Measurements from ENCODE around the gene PGPEP1.
A peak's percentile ranks its signal among the peaks of the same experiment; 100 is the strongest.

PGPEP1 gene

DNA sequence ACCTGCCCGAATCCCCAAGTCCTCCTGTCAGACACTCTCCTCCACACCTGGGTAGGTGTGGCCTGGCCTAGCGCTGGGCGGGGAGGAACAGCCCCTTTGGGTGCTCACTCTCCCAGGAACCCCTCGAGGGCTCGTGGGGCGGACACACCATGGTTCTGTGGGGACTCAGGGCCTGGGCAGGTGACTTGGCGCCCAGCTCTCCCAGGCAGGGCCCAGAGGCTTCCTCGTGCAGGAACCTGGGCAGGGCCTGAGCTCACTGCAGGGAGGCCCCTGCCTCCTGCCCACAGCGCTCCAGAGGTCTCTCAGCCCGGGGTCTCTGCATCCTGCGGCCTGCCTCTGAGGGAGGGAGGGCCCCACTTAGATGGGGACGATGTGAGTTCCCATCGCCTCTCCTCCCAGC is 29.4 kb upstream of the PGPEP1 start:
- no peak overlapping the region for H3K4me2 ChIP-seq
- peaks cover 54 to 88% (median 73%) of the 10 kb centered on the region in 11 experiments for H3K36me3 ChIP-seq
- H3K9ac ChIP-seq: 0 out of 22 replicates have a peak overlapping the region, but pooled peaks of 3 of the 11 experiments have one; percentile 5 to 33 (median 13)
- TF ChIP-seq Cebpa-rat (IDR thresholded peaks at IDR 0.05): no peak
- peak overlapping the region in 4 of 11 experiments; percentile 7 to 48 (median 20); a peak in 5 of 22 replicates for H3K27ac ChIP-seq
- H3K4me3 ChIP-seq: no peak overlapping the region
- no peaks in the 10 kb centered on the region for H3K9me3 ChIP-seq (replicated peaks in 1 of 11)
- peaks cover 0 to 13% (median 0%) of the 10 kb centered on the region in 11 experiments; a peak in 4 of 22 replicates for H4K20me1 ChIP-seq
- H3K27me3 ChIP-seq: no peaks in the 10 kb centered on the region
- peaks cover 40 to 67% (median 48%) of the 10 kb centered on the region in 10 experiments for H3K4me1 ChIP-seq

DNA sequence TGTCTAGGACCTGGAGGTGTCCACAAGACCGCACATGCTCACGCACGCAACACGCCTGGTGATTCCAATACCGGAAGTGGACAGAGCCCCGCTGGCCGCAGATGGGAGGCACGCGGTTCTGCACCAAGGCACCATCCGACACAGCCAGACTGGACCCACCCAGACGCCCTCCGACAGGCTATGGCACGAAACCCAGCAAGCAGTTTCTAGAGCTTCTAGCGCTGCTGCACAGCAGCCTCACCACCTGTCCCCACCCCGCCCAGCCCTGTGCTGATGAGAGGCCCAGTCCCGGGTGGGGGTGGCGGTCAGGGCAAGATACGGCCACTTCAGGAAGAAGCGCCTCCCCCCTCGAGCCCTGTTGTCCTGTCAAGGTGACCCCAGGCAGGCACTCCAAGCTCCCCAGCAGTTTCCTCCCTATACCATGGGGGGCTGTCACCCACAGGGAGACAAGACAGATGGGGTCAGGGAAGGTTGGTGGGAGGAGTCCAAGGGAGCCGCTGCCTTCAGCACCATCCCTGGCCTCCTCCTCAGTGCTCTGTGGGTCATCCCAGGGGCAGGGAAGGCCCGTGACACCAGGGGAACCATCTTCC is 28.8 kb upstream of the PGPEP1 start:
- H3K36me3 ChIP-seq: peaks cover 54 to 88% (median 73%) of the 10 kb centered on the region in 11 experiments
- H3K9ac ChIP-seq: peak overlapping the region in 5 of 11 experiments; percentile 23 to 39 (median 33); a peak in 4 of 22 replicates

DNA sequence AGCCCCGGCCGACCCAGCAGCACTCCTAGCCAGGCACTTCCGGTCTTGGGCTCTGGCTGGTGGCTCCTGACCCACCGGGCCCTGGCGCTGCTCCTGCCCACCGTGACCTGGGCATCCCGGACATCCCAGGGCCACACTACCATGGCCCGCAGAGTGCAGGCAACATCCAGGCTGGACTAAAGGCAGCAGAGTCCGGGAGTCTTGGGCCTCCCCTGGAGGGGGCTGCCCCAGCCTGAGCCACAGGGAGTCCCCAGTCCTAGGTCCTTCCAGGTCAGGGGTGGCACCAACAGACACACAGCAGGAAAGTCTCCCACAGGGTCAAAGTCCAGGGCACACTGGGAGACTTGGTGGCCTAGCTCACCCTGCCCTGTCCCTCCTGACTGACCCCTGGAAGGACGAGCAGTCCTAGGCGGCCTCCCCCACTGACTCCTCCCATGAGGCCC is 28.3 kb upstream of the PGPEP1 start:
- Histone ChIP-seq H3K36me3 (peaks cover 54 to 88% (median 73%) of the 10 kb centered on the region in 11 experiments), H3K27ac (peak overlapping the region in 5 of 11 experiments; percentile 31 to 56 (median 32); a peak in 11 of 22 replicates), H3K4me2 (no peak overlapping the region), H4K20me1 (peaks cover 0 to 13% (median 0%) of the 10 kb centered on the region in 11 experiments; a peak in 3 of 22 replicates), H3K4me1 (peaks cover 40 to 67% (median 48%) of the 10 kb centered on the region in 10 experiments), H3K9me3 (replicated peaks in 1 of 11) (no peaks in the 10 kb centered on the region), H3K4me3 (no peak overlapping the region), H3K27me3 (no peaks in the 10 kb centered on the region), H3K9ac (peak overlapping the region in 5 of 11 experiments; percentile 23 to 39 (median 33); a peak in 4 of 22 replicates)
- TF ChIP-seq Cebpa-rat (IDR thresholded peaks at IDR 0.05): no peak

More for the DNA sequence above, 28.8 kb upstream of the PGPEP1 start:
- peaks cover 0 to 13% (median 0%) of the 10 kb centered on the region in 11 experiments; a peak in 4 of 22 replicates for H4K20me1 ChIP-seq
- no peak for TF ChIP-seq Cebpa-rat (IDR thresholded peaks at IDR 0.05)
- H3K4me3 ChIP-seq: no peak overlapping the region
- no peak overlapping the region for H3K4me2 ChIP-seq
- no peaks in the 10 kb centered on the region for H3K27me3 ChIP-seq
- peak overlapping the region in 6 of 11 experiments; percentile 7 to 56 (median 32); a peak in 10 of 22 replicates for H3K27ac ChIP-seq
- H3K4me1 ChIP-seq: peaks cover 40 to 67% (median 48%) of the 10 kb centered on the region in 10 experiments
- no peaks in the 10 kb centered on the region for H3K9me3 ChIP-seq (replicated peaks in 1 of 11)

DNA sequence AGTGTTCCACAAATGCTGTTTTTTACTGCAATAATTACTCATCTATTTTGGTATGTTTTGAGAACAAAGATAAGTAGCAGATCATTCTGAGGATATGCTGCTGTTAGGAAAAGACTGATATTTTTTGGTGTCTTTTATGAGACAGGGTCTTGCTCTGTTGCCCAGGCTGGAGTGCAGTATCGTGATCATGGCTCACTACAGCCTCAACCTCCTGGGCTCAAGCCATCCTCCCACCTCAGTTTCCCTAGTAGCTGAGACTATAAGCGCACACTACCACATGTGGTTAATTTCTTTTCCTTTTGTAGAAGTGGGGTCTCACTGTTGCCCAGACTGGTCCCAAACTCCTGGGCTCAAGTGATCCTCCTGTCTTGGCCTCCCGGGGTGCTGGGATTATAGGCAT is 27.0 kb upstream of the PGPEP1 start:
- H3K36me3 ChIP-seq: peaks cover 54 to 77% (median 71%) of the 10 kb centered on the region in 11 experiments
- no peaks in the 10 kb centered on the region for H3K9me3 ChIP-seq (replicated peaks in 1 of 11)
- peak overlapping the region in 4 of 11 experiments; percentile 38 to 41 (median 41); a peak in 6 of 22 replicates for H3K9ac ChIP-seq
- no peak for TF ChIP-seq Cebpa-rat (IDR thresholded peaks at IDR 0.05)
- H3K4me3 ChIP-seq: no peak overlapping the region
- H3K27ac ChIP-seq: peak overlapping the region in 7 of 11 experiments; percentile 1 to 56 (median 32); a peak in 8 of 22 replicates
- H3K4me2 ChIP-seq: no peak overlapping the region
- H3K4me1 ChIP-seq: peaks cover 40 to 67% (median 48%) of the 10 kb centered on the region in 10 experiments
- H3K27me3 ChIP-seq: no peaks in the 10 kb centered on the region
- H4K20me1 ChIP-seq: peaks cover 0 to 13% (median 0%) of the 10 kb centered on the region in 11 experiments; a peak in 3 of 22 replicates

DNA sequence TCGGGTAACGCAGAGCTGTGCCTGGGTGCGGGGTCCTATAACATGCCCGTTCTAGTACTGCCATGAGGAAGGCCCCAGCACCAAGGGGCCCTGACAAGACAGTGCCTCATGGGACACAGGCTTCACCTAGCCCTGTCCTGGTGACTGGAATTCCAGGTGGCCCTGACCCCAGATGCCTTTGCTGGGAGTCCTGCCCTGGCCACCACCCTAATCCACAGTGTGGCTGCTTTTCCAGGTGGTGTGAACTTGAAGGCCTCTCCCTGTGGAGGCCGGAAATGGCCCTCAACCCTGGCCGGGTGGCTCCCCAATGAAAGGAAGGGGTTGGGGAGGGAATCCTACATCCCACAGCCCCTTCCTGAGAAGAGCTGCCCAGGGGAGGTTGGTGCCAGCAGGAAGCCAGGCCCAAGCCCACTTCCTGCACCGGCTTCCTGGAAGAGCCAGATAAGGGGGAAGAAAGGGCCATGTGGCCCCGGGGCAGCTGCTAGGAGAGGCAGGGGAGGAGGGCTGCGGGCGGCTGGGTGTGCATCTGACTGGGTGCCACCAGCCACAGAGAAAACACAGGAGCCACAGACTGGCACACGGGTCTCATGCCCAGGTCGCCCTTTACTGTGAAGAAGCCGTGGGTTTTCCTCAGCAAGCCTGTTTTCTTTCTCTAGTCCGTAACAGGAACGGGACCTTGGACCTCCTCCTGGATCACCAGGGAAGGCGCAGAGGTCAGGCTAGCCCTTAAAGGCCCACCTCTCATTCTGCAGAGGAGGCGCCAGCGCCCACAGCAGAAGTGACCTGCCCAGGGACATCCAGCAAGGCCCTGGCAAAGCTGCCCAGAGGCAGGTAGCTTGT is 22.2 kb upstream of the PGPEP1 start:
- Histone ChIP-seq H3K4me2 (peak overlapping the region; percentile 88 to 100 (median 97)), H3K4me3 (peak overlapping the region; percentile 5 to 61 (median 50); a peak in 16 of 20 replicates), H3K27ac (peak overlapping the region; percentile 68 to 99 (median 96)), H4K20me1 (no peaks in the 10 kb centered on the region), H3K27me3 (no peaks in the 10 kb centered on the region), H3K9ac (peak overlapping the region; percentile 68 to 98 (median 92)), H3K4me1 (peaks cover 66 to 78% (median 76%) of the 10 kb centered on the region in 10 experiments), H3K36me3 (peaks cover 11 to 48% (median 28%) of the 10 kb centered on the region in 11 experiments), H3K9me3 (replicated peaks in 1 of 11) (no peaks in the 10 kb centered on the region)
- no peak for TF ChIP-seq Cebpa-rat (IDR thresholded peaks at IDR 0.05)

DNA sequence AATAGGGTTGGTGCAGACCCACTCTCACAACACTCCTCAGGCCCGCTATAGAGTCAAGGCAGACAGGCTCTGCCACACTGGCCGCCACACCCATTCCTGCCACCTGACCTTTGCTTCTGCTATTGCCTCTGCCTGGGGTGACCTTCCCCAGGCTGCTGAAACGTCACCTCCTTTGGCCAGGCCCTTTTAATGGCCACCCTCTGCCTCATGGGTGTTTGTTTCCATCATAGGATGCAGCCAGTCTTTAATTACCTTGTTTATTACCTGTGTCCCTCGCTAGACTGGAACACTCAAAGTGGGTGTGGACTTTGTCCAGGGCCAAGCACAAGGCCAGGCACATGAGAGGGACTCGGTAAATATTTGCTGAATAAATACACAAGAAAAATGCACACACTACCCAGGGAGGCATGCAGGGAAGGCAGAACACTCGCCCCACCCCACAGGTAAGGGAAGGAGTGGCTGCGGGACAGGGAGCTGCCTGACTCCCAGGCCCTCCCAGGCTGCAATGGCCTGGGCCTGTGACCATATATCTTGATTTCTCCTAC is 20.7 kb upstream of the PGPEP1 start:
- peaks cover under 1 to 33% (median 13%) of the 10 kb centered on the region in 11 experiments; a peak in 18 of 22 replicates for H3K36me3 ChIP-seq
- no peaks in the 10 kb centered on the region for H3K27me3 ChIP-seq
- H3K4me2 ChIP-seq: peak overlapping the region; percentile 88 to 100 (median 97)
- peaks cover 73 to 90% (median 88%) of the 10 kb centered on the region in 10 experiments for H3K4me1 ChIP-seq
- H3K9ac ChIP-seq: peak overlapping the region; percentile 82 to 98 (median 92); a peak in 20 of 22 replicates
- no peaks in the 10 kb centered on the region for H3K9me3 ChIP-seq (replicated peaks in 1 of 11)
- TF ChIP-seq Cebpa-rat (IDR thresholded peaks at IDR 0.05): no peak
- H3K4me3 ChIP-seq: peak overlapping the region in 2 of 10 experiments; percentile 9 to 16; a peak in 2 of 20 replicates
- no peaks in the 10 kb centered on the region for H4K20me1 ChIP-seq
- H3K27ac ChIP-seq: peak overlapping the region; percentile 29 to 99 (median 96); a peak in 21 of 22 replicates

DNA sequence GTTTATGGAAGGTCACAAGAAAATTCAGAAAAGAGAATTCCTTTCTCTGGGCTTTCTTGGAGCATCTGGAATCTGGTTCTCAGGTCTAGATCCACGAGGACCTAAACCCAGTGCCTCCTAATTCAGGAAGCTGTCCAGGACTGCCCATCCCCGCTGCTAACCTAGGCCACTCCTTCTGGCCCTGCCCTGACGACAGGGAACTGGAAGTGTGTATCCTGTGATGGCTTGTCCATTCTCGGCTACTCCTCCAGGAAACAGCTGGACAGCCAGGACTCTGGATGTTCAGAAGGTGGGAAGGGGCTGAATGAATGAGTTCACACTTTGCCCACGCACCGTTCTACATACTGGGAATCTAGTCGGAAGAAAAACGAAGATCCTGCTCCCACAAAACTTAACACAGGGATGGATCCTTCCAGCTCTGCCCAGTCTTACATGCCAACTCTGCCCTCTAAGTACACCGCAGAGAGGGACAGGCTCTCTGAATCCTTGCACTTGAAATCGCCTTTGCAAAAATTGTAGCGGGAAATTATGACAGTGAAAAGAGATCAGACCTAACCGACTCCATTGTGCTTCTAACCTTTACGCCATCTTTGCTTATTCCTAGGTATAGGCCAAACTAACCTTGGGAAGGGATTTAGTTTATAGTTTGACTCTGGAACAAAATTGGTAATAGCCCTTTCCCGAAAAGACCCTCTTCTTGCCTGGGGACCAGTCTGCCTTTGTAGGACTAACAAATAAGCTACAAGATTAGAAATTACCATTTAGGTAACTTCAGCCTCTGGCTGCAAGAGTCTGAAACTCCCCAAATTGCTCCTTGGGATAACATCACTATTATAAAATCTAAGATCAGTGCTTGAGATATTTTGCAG is 19.3 kb upstream of the PGPEP1 start:
- Histone ChIP-seq H3K4me1 (peaks cover 68 to 78% (median 76%) of the 10 kb centered on the region in 10 experiments), H3K9ac (peak overlapping the region; percentile 82 to 98 (median 92)), H3K9me3 (replicated peaks in 1 of 11) (no peaks in the 10 kb centered on the region), H3K27me3 (no peaks in the 10 kb centered on the region), H4K20me1 (no peaks in the 10 kb centered on the region), H3K4me2 (peak overlapping the region; percentile 88 to 100 (median 97)), H3K36me3 (peaks cover 0 to 19% (median 6%) of the 10 kb centered on the region in 11 experiments; a peak in 6 of 22 replicates), H3K27ac (peak overlapping the region; percentile 62 to 99 (median 96); a peak in 21 of 22 replicates), H3K4me3 (peak overlapping the region; percentile 68 to 91 (median 84); a peak in 18 of 20 replicates)
- no peak for TF ChIP-seq Cebpa-rat (IDR thresholded peaks at IDR 0.05)
